Measurements from ENCODE around the gene NGFR. TPM values are rescaled to one million over a fixed set of nuclear protein-coding genes. Genes with fewer than 3 reads are reported as not detected.
A peak's percentile ranks its signal among the peaks of the same experiment; 100 is the strongest.

The NGFR gene
- not detected for total RNA-seq

- Mint-ChIP-seq H3K36me3 (no peaks in the 10 kb centered on the region), H3K27ac (no peak within 1 kb of the TSS), H3K9me3 (no peaks in the 10 kb centered on the region)
- peak; percentile 67 to 68 for ATAC-seq
- DNase-seq (ENCODE audit: low spot score in 2 of 2), result peak; percentile 41 to 67
These were observed at the start of gene NGFR for GRCh38 chr17:49494986-49495841. TSS of gene NGFR (plus strand) at chr17:49495293. CDS start at chr17:49495418, 125 bp downstream.

GRCh38 chr17:49445591-49445990, 49.5 kb upstream of the NGFR start:
- no peak for DNase-seq (ENCODE audit: low spot score in 2 of 2)
- no peak for ATAC-seq
- H3K27ac Mint-ChIP-seq, result no peak overlapping the region
- H3K36me3 Mint-ChIP-seq, result no peaks in the 10 kb centered on the region
- no peaks in the 10 kb centered on the region for H3K9me3 Mint-ChIP-seq

GRCh38 chr17:49447628-49448302, 47.3 kb upstream of the NGFR start:
- H3K36me3 Mint-ChIP-seq, result no peaks in the 10 kb centered on the region
- peak overlapping the region in 1 of 2 donors; percentile 77 for H3K27ac Mint-ChIP-seq
- ATAC-seq, result no peak
- DNase-seq (ENCODE audit: low spot score in 2 of 2), result no peak
- H3K9me3 Mint-ChIP-seq, result no peaks in the 10 kb centered on the region

- H3K9me3 Mint-ChIP-seq, result no peaks in the 10 kb centered on the region
- H3K36me3 Mint-ChIP-seq, result no peaks in the 10 kb centered on the region
- peak overlapping the region in 1 of 2 donors; percentile 3 for H3K27ac Mint-ChIP-seq
- DNase-seq (ENCODE audit: low spot score in 2 of 2), result no peak
- no peak for ATAC-seq
These were observed 44.9 kb upstream of the NGFR start for GRCh38 chr17:49450181-49450580.

GRCh38 chr17:49450735-49451134, 44.4 kb upstream of the NGFR start:
- ATAC-seq (no peak), DNase-seq (ENCODE audit: low spot score in 2 of 2) (no peak)
- Mint-ChIP-seq H3K27ac (peak overlapping the region in 1 of 2 donors; percentile 3), H3K9me3 (no peaks in the 10 kb centered on the region), H3K36me3 (no peaks in the 10 kb centered on the region)

- H3K9me3 Mint-ChIP-seq, result no peaks in the 10 kb centered on the region
- no peak for DNase-seq (ENCODE audit: low spot score in 2 of 2)
- ATAC-seq, result no peak
- no peak overlapping the region for H3K27ac Mint-ChIP-seq
- no peaks in the 10 kb centered on the region for H3K36me3 Mint-ChIP-seq
These were observed 42.9 kb upstream of the NGFR start for GRCh38 chr17:49452201-49452600.

- ATAC-seq (no peak), DNase-seq (ENCODE audit: low spot score in 2 of 2) (no peak)
- Mint-ChIP-seq H3K36me3 (no peaks in the 10 kb centered on the region), H3K9me3 (no peaks in the 10 kb centered on the region), H3K27ac (no peak overlapping the region)
These were observed 42.4 kb upstream of the NGFR start for GRCh38 chr17:49452661-49453060.

GRCh38 chr17:49454050-49454449, 41.0 kb upstream of the NGFR start:
- DNase-seq (ENCODE audit: low spot score in 2 of 2), result no peak
- H3K27ac Mint-ChIP-seq, result no peak overlapping the region
- no peak for ATAC-seq
- no peaks in the 10 kb centered on the region for H3K36me3 Mint-ChIP-seq
- H3K9me3 Mint-ChIP-seq, result no peaks in the 10 kb centered on the region

GRCh38 chr17:49455272-49455861, 39.7 kb upstream of the NGFR start:
- Mint-ChIP-seq H3K36me3 (no peaks in the 10 kb centered on the region), H3K9me3 (no peaks in the 10 kb centered on the region), H3K27ac (no peak overlapping the region)
- ATAC-seq, result no peak
- no peak for DNase-seq (ENCODE audit: low spot score in 2 of 2)

- ATAC-seq (no peak), DNase-seq (ENCODE audit: low spot score in 2 of 2) (no peak)
- Mint-ChIP-seq H3K27ac (peak overlapping the region in 1 of 2 donors; percentile 4), H3K9me3 (no peaks in the 10 kb centered on the region), H3K36me3 (no peaks in the 10 kb centered on the region)
These were observed 38.7 kb upstream of the NGFR start for GRCh38 chr17:49456183-49456965.

GRCh38 chr17:49457564-49458535, 37.2 kb upstream of the NGFR start:
- no peak for ATAC-seq
- DNase-seq (ENCODE audit: low spot score in 2 of 2), result no peak
- no peaks in the 10 kb centered on the region for H3K36me3 Mint-ChIP-seq
- no peaks in the 10 kb centered on the region for H3K9me3 Mint-ChIP-seq
- peak overlapping the region in 1 of 2 donors; percentile 11 for H3K27ac Mint-ChIP-seq

- H3K9me3 Mint-ChIP-seq, result peaks cover 4 to 5% of the 10 kb centered on the region in 2 donors
- DNase-seq (ENCODE audit: low spot score in 2 of 2), result no peak
- no peak overlapping the region for H3K27ac Mint-ChIP-seq
- H3K36me3 Mint-ChIP-seq, result peaks cover 4 to 6% of the 10 kb centered on the region in 2 donors
- ATAC-seq, result no peak
These were observed 35.6 kb upstream of the NGFR start for GRCh38 chr17:49459401-49459984.

- Mint-ChIP-seq H3K9me3 (peaks cover 4 to 5% of the 10 kb centered on the region in 2 donors), H3K36me3 (peaks cover 4 to 6% of the 10 kb centered on the region in 2 donors), H3K27ac (no peak overlapping the region)
- ATAC-seq (no peak), DNase-seq (ENCODE audit: low spot score in 2 of 2) (no peak)
These were observed 34.7 kb upstream of the NGFR start for GRCh38 chr17:49460401-49460800.

- DNase-seq (ENCODE audit: low spot score in 2 of 2) (no peak), ATAC-seq (no peak)
- peaks cover 4 to 6% of the 10 kb centered on the region in 2 donors for H3K36me3 Mint-ChIP-seq
- peaks cover 4 to 5% of the 10 kb centered on the region in 2 donors for H3K9me3 Mint-ChIP-seq
- H3K27ac Mint-ChIP-seq, result no peak overlapping the region
These were observed 33.5 kb upstream of the NGFR start for GRCh38 chr17:49461580-49461979.

- Mint-ChIP-seq H3K9me3 (peaks cover 4 to 5% of the 10 kb centered on the region in 2 donors), H3K27ac (no peak overlapping the region), H3K36me3 (peaks cover 4 to 6% of the 10 kb centered on the region in 2 donors)
- DNase-seq (ENCODE audit: low spot score in 2 of 2), result no peak
- no peak for ATAC-seq
These were observed 31.0 kb upstream of the NGFR start for GRCh38 chr17:49464049-49464448.
